Liver (tissue), 9 donors: ENCODE results near the gene THBS1. TPM values are rescaled to one million over a fixed set of nuclear protein-coding genes. Genes with fewer than 3 reads are reported as not detected.

ENCODE experiments used
- DNase-seq: peaks from one replicate; pipeline ENCODE4 v3.0.0-alpha.2; 2017; ENCODE audit warnings: low spot score
- H3K27ac ChIP-seq, 2 donors: one replicate each; pipeline ENCODE4 v1.7.0; 2013; ENCODE audit warnings: inconsistent platforms in 2 of 2, low read length in 2 of 2, control low read depth in 1 of 2, low read depth in 1 of 2, mild to moderate bottlenecking in 1 of 2
- H3K27me3 ChIP-seq, 4 donors: one replicate each; pipeline versions ENCODE4 v1.6.1 to v1.7.0; 2013; ENCODE audit warnings: low read length in 3 of 4, inconsistent platforms in 1 of 4, mild to moderate bottlenecking in 1 of 4, moderate library complexity in 1 of 4; ENCODE audit not compliant: control insufficient read depth in 4 of 4, insufficient read depth in 4 of 4
- H3K36me3 ChIP-seq, 4 donors: one replicate each; pipeline versions ENCODE4 v1.6.1 to v1.7.0; 2013; ENCODE audit warnings: low read length in 3 of 4, mild to moderate bottlenecking in 3 of 4, low read depth in 1 of 4, moderate library complexity in 1 of 4; ENCODE audit not compliant: control insufficient read depth in 4 of 4, insufficient read depth in 3 of 4
- H3K4me1 ChIP-seq, 4 donors: one replicate each; pipeline versions ENCODE4 v1.6.1 to v1.7.0; 2013; ENCODE audit warnings: low read length in 3 of 4, mild to moderate bottlenecking in 3 of 4, moderate library complexity in 1 of 4; ENCODE audit not compliant: control insufficient read depth in 4 of 4, insufficient read depth in 4 of 4
- H3K4me3 ChIP-seq, 3 donors: one replicate each; pipeline versions ENCODE4 v1.6.1 to v1.7.0; 2013; ENCODE audit warnings: low read length in 3 of 3, control low read depth in 1 of 3, low read depth in 1 of 3, mild to moderate bottlenecking in 1 of 3
- H3K9ac ChIP-seq, 2 donors: one replicate each; pipeline ENCODE4 v1.7.0; 2013; ENCODE audit warnings: low read length in 2 of 2, mild to moderate bottlenecking in 2 of 2, moderate library complexity in 2 of 2, control low read depth in 1 of 2, low read depth in 1 of 2
- H3K9me3 ChIP-seq, 4 donors: one replicate each; pipeline versions ENCODE4 v1.6.1 to v1.7.0; 2013; ENCODE audit warnings: low read length in 3 of 4; ENCODE audit not compliant: control insufficient read depth in 4 of 4
- CTCF ChIP-seq: fragments of 150-350 bp; IDR thresholded peaks from 2 replicates; pipeline ENCODE4 v1.5.1; 2017; ENCODE audit warnings: improper control_type of control experiment, low read depth, low read length; ENCODE audit not compliant: missing input control
- EGR1 ChIP-seq, 2 donors: IDR thresholded peaks; 2 replicates each; pipeline ENCODE4 v1.6.1; 2016 to 2018; ENCODE audit warnings: antibody characterized with exemption in 2 of 2, low read depth in 2 of 2
- FOXA1 ChIP-seq: IDR thresholded peaks from 2 replicates; pipeline ENCODE4 v1.6.1; 2016; ENCODE audit warnings: antibody characterized with exemption
- FOXA2 ChIP-seq: IDR thresholded peaks from 2 replicates; pipeline ENCODE4 v1.6.1; 2016; ENCODE audit warnings: antibody characterized with exemption
- GABPA ChIP-seq, 2 donors: IDR thresholded peaks in 1 of 2; conservative IDR thresholded peaks in 1 of 2; 2 replicates each; pipeline ENCODE4 v1.6.1; 2016; ENCODE audit warnings: antibody characterized with exemption in 2 of 2, mild to moderate bottlenecking in 1 of 2, moderate library complexity in 1 of 2
- HNF4A ChIP-seq, 2 donors: conservative IDR thresholded peaks; 2 replicates each; pipeline ENCODE4 v1.6.1; 2016; ENCODE audit warnings: antibody characterized with exemption in 2 of 2, mild to moderate bottlenecking in 2 of 2
- HNF4G ChIP-seq: IDR thresholded peaks from 2 replicates; pipeline ENCODE4 v1.6.1; 2016; ENCODE audit warnings: antibody characterized with exemption
- MAX ChIP-seq: IDR thresholded peaks from 2 replicates; pipeline ENCODE4 v1.6.1; 2016; ENCODE audit warnings: antibody characterized with exemption
- NR2F2 ChIP-seq: IDR thresholded peaks from 2 replicates; pipeline ENCODE4 v1.6.1; 2016; ENCODE audit warnings: antibody characterized with exemption
- RAD21 ChIP-seq, 2 donors: IDR thresholded peaks; 2 replicates each; pipeline ENCODE4 v1.6.1; 2016; ENCODE audit warnings: antibody characterized with exemption in 2 of 2, mild to moderate bottlenecking in 2 of 2
- REST ChIP-seq: IDR thresholded peaks from 2 replicates; pipeline ENCODE4 v1.6.1; 2016; ENCODE audit warnings: antibody characterized with exemption, mild to moderate bottlenecking
- RXRA ChIP-seq, 2 donors: IDR thresholded peaks; 2 replicates each; pipeline ENCODE4 v1.6.1; 2017 to 2018; ENCODE audit warnings: antibody characterized with exemption in 2 of 2, mild to moderate bottlenecking in 1 of 2
- SP1 ChIP-seq: IDR thresholded peaks from 2 replicates; pipeline ENCODE4 v1.6.1; 2018; ENCODE audit warnings: antibody characterized with exemption, mild to moderate bottlenecking
- TAF1 ChIP-seq: conservative IDR thresholded peaks from 2 replicates; pipeline ENCODE4 v1.6.1; 2016; ENCODE audit warnings: antibody characterized with exemption, mild to moderate bottlenecking
- YY1 ChIP-seq: IDR thresholded peaks from 2 replicates; pipeline ENCODE4 v1.6.1; 2016; ENCODE audit warnings: antibody characterized with exemption, mild to moderate bottlenecking
- WGBS: extraction: QIAGEN DNeasy Blood & Tissue Kit; methylation state at CpG from one replicate; pipeline ENCODE4 v1.1.7; 2013; 5-methylcytosine and 5-hydroxymethylcytosine counted together
- polyA plus RNA-seq, 2 donors: library from polyadenylated mRNA; stranded (reverse) in 1 of 2; unstranded in 1 of 2; fragments of 200-250 nt in 1 of 2; fragments of >200 nt in 1 of 2; fragmentation: Nextera tagmentation in 1 of 2; extraction: Ambion mirVana in 1 of 2; gene quantifications; one replicate each; pipeline versions ENCODE4 v1.2.1 to v1.2.3, GENCODE V29; 2013 to 2015
- total RNA-seq, 2 donors: library from RNA; depleted of rRNA; stranded (reverse); fragments of >200 nt; gene quantifications; one replicate each; pipeline ENCODE4 v1.2.3, GENCODE V29; 2014
- TF ChIP-seq, protein P1 (sequence below): IDR thresholded peaks from 2 replicates; pipeline ENCODE4 v1.6.1; 2016; ENCODE audit warnings: antibody characterized with exemption
- donor health status: healthy.
- donor health status: healthy.
- donor health status: healthy.
- donor health status: healthy.
- donor health status: healthy.

The THBS1 gene
- total and polyA plus RNA-seq, 4 donors, result 8.9 to 73.6 (median 22.6) TPM

- TF ChIP-seq, protein P1, sequence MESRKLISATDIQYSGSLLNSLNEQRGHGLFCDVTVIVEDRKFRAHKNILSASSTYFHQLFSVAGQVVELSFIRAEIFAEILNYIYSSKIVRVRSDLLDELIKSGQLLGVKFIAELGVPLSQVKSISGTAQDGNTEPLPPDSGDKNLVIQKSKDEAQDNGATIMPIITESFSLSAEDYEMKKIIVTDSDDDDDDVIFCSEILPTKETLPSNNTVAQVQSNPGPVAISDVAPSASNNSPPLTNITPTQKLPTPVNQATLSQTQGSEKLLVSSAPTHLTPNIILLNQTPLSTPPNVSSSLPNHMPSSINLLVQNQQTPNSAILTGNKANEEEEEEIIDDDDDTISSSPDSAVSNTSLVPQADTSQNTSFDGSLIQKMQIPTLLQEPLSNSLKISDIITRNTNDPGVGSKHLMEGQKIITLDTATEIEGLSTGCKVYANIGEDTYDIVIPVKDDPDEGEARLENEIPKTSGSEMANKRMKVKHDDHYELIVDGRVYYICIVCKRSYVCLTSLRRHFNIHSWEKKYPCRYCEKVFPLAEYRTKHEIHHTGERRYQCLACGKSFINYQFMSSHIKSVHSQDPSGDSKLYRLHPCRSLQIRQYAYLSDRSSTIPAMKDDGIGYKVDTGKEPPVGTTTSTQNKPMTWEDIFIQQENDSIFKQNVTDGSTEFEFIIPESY, result no peak
- H3K9ac ChIP-seq, result no peak overlapping the region
- H3K27ac ChIP-seq, result no peak overlapping the region
- DNase-seq, result no peak
- H3K27me3 ChIP-seq, result no peaks in the 10 kb centered on the region
- peaks cover 3 to 19% (median 7%) of the 10 kb centered on the region in 4 donors for H3K9me3 ChIP-seq
- no peaks in the 10 kb centered on the region for H3K36me3 ChIP-seq
- no peaks in the 10 kb centered on the region for H3K4me1 ChIP-seq
- no peak overlapping the region for H3K4me3 ChIP-seq
These were observed 29.8 kb downstream of the THBS1 start for GRCh38 chr15:39610665-39611064.

- H3K27me3 ChIP-seq, result no peaks in the 10 kb centered on the region
- no peak overlapping the region for H3K27ac ChIP-seq
- H3K4me3 ChIP-seq, result no peak overlapping the region
- no peaks in the 10 kb centered on the region for H3K36me3 ChIP-seq
- H3K9ac ChIP-seq, result no peak overlapping the region
- TF ChIP-seq FOXA2 (no peak), HNF4G (no peak), NR2F2 (no peak), EGR1 (IDR thresholded peaks at IDR 0.05; ENCODE audit: low read depth in 2 of 2) (no peak), YY1 (no peak), MAX (no peak), RXRA (IDR thresholded peaks at IDR 0.05) (no peak), CTCF (no peak), HNF4A (conservative IDR thresholded peaks at IDR 0.05) (no peak), TAF1 (no peak), FOXA1 (no peak)
- peaks cover 3 to 19% (median 7%) of the 10 kb centered on the region in 4 donors for H3K9me3 ChIP-seq
- no peak for DNase-seq
- peaks cover 0 to 7% (median 3%) of the 10 kb centered on the region in 4 donors for H3K4me1 ChIP-seq
These were observed 32.4 kb downstream of the THBS1 start for GRCh38 chr15:39613271-39613670.

- no peak for DNase-seq
- Histone ChIP-seq H3K9me3 (peaks cover 3 to 19% (median 7%) of the 10 kb centered on the region in 4 donors), H3K27me3 (no peaks in the 10 kb centered on the region)
These were observed 33.0 kb downstream of the THBS1 start for GRCh38 chr15:39613861-39614260.

More at GRCh38 chr15:39613861-39614260, 33.0 kb downstream of the THBS1 start:
- Histone ChIP-seq H3K4me1 (peaks cover 0 to 9% (median 4%) of the 10 kb centered on the region in 4 donors), H3K36me3 (no peaks in the 10 kb centered on the region), H3K9ac (no peak overlapping the region), H3K27ac (no peak overlapping the region), H3K4me3 (no peak overlapping the region)
- 90% methylated on average over 2 of the region's 2 CpGs for WGBS
- TF ChIP-seq MAX (no peak), HNF4G (no peak), GABPA (IDR thresholded peaks at IDR 0.05 in 1 of 2, conservative IDR thresholded peaks at IDR 0.05 in 1 of 2) (no peak), FOXA1 (no peak), FOXA2 (no peak), REST (no peak), SP1 (no peak), RAD21 (IDR thresholded peaks at IDR 0.05) (no peak)
